ENCODE data around the gene PRRC2C.

The PRRC2C gene

GRCh38 chr1:171623651-171624331, 138.5 kb downstream of the PRRC2C start:
- Histone ChIP-seq H3K9me3 (ENCODE audit: low read depth, low read length) (no peaks in the 10 kb centered on the region), H3K27ac (no peak overlapping the region), H3K4me3 (no peak overlapping the region), H3K9ac (ENCODE audit: insufficient read length) (no peak overlapping the region), H3K36me3 (ENCODE audit: insufficient read depth, low read length) (no peaks in the 10 kb centered on the region)
- DNase-seq (ENCODE audit: low read depth, low spot score) = no peak
- TF ChIP-seq FOXP2 (optimal IDR thresholded peaks at IDR 0.05; ENCODE audit: control extremely low read depth, extremely low read length, insufficient read depth) (no peak), EZH2 (IDR thresholded peaks at IDR 0.05) (no peak), POLR2AphosphoS5 (IDR thresholded peaks at IDR 0.05; ENCODE audit: borderline replicate concordance, low read depth, low read length) (no peak)

GRCh38 chr1:171625225-171625624, 139.9 kb downstream of the PRRC2C start:
- no peak for DNase-seq (ENCODE audit: low read depth, low spot score)
- Histone ChIP-seq H3K4me3 (no peak overlapping the region), H3K27ac (no peak overlapping the region), H3K36me3 (ENCODE audit: insufficient read depth, low read length) (no peaks in the 10 kb centered on the region), H3K9ac (ENCODE audit: insufficient read length) (no peak overlapping the region), H3K9me3 (ENCODE audit: low read depth, low read length) (no peaks in the 10 kb centered on the region)
- no peak for TF ChIP-seq EZH2 (IDR thresholded peaks at IDR 0.05)
- TF ChIP-seq FOXP2 (optimal IDR thresholded peaks at IDR 0.05; ENCODE audit: control extremely low read depth, extremely low read length, insufficient read depth) = no peak
- TF ChIP-seq POLR2AphosphoS5 (IDR thresholded peaks at IDR 0.05; ENCODE audit: borderline replicate concordance, low read depth, low read length) = no peak

- H3K4me3 ChIP-seq = no peak overlapping the region
- TF ChIP-seq EZH2 (IDR thresholded peaks at IDR 0.05) (no peak), POLR2AphosphoS5 (IDR thresholded peaks at IDR 0.05; ENCODE audit: borderline replicate concordance, low read depth, low read length) (no peak), FOXP2 (optimal IDR thresholded peaks at IDR 0.05; ENCODE audit: control extremely low read depth, extremely low read length, insufficient read depth) (no peak)
- DNase-seq (ENCODE audit: low read depth, low spot score) = no peak
These were observed 141.7 kb downstream of the PRRC2C start for GRCh38 chr1:171627020-171627419.

GRCh38 chr1:171628225-171628624, 142.9 kb downstream of the PRRC2C start:
- TF ChIP-seq EZH2 (IDR thresholded peaks at IDR 0.05) = no peak
- TF ChIP-seq POLR2AphosphoS5 (IDR thresholded peaks at IDR 0.05; ENCODE audit: borderline replicate concordance, low read depth, low read length) = no peak
- TF ChIP-seq FOXP2 (optimal IDR thresholded peaks at IDR 0.05; ENCODE audit: control extremely low read depth, extremely low read length, insufficient read depth) = no peak
- H3K36me3 ChIP-seq (ENCODE audit: insufficient read depth, low read length) = no peaks in the 10 kb centered on the region
- no peak for DNase-seq (ENCODE audit: low read depth, low spot score)
- no peaks in the 10 kb centered on the region for H3K9me3 ChIP-seq (ENCODE audit: low read depth, low read length)
- H3K4me3 ChIP-seq = no peak overlapping the region
- no peak overlapping the region for H3K9ac ChIP-seq (ENCODE audit: insufficient read length)
- no peak overlapping the region for H3K27ac ChIP-seq

More at GRCh38 chr1:171627020-171627419, 141.7 kb downstream of the PRRC2C start:
- no peak overlapping the region for H3K27ac ChIP-seq
- H3K36me3 ChIP-seq (ENCODE audit: insufficient read depth, low read length) = no peaks in the 10 kb centered on the region
- H3K9ac ChIP-seq (ENCODE audit: insufficient read length) = no peak overlapping the region
- no peaks in the 10 kb centered on the region for H3K9me3 ChIP-seq (ENCODE audit: low read depth, low read length)

GRCh38 chr1:171635661-171636060, 150.3 kb downstream of the PRRC2C start:
- H3K9ac ChIP-seq (ENCODE audit: insufficient read length) = no peak overlapping the region
- H3K9me3 ChIP-seq (ENCODE audit: low read depth, low read length) = no peaks in the 10 kb centered on the region
- no peak overlapping the region for H3K4me3 ChIP-seq
- no peak overlapping the region for H3K27ac ChIP-seq
- no peak for DNase-seq (ENCODE audit: low read depth, low spot score)
- no peak for TF ChIP-seq POLR2AphosphoS5 (IDR thresholded peaks at IDR 0.05; ENCODE audit: borderline replicate concordance, low read depth, low read length)
- no peak for TF ChIP-seq EZH2 (IDR thresholded peaks at IDR 0.05)
- no peak for TF ChIP-seq FOXP2 (optimal IDR thresholded peaks at IDR 0.05; ENCODE audit: control extremely low read depth, extremely low read length, insufficient read depth)
- no peaks in the 10 kb centered on the region for H3K36me3 ChIP-seq (ENCODE audit: insufficient read depth, low read length)

GRCh38 chr1:171636141-171636540, 150.8 kb downstream of the PRRC2C start:
- no peak overlapping the region for H3K9ac ChIP-seq (ENCODE audit: insufficient read length)
- H3K36me3 ChIP-seq (ENCODE audit: insufficient read depth, low read length) = no peaks in the 10 kb centered on the region
- H3K4me3 ChIP-seq = no peak overlapping the region
- H3K27ac ChIP-seq = no peak overlapping the region
- TF ChIP-seq EZH2 (IDR thresholded peaks at IDR 0.05) (no peak), POLR2AphosphoS5 (IDR thresholded peaks at IDR 0.05; ENCODE audit: borderline replicate concordance, low read depth, low read length) (no peak), FOXP2 (optimal IDR thresholded peaks at IDR 0.05; ENCODE audit: control extremely low read depth, extremely low read length, insufficient read depth) (no peak)
- no peak for DNase-seq (ENCODE audit: low read depth, low spot score)
- no peaks in the 10 kb centered on the region for H3K9me3 ChIP-seq (ENCODE audit: low read depth, low read length)

- no peak for DNase-seq (ENCODE audit: low read depth, low spot score)
- Histone ChIP-seq H3K36me3 (ENCODE audit: insufficient read depth, low read length) (no peaks in the 10 kb centered on the region), H3K27ac (no peak overlapping the region), H3K4me3 (no peak overlapping the region), H3K9me3 (ENCODE audit: low read depth, low read length) (no peaks in the 10 kb centered on the region), H3K9ac (ENCODE audit: insufficient read length) (no peak overlapping the region)
- no peak for TF ChIP-seq FOXP2 (optimal IDR thresholded peaks at IDR 0.05; ENCODE audit: control extremely low read depth, extremely low read length, insufficient read depth)
- no peak for TF ChIP-seq EZH2 (IDR thresholded peaks at IDR 0.05)
These were observed 152.7 kb downstream of the PRRC2C start for GRCh38 chr1:171637928-171638576.

- Histone ChIP-seq H3K4me3 (no peak overlapping the region), H3K9ac (ENCODE audit: insufficient read length) (no peak overlapping the region), H3K36me3 (ENCODE audit: insufficient read depth, low read length) (no peaks in the 10 kb centered on the region), H3K9me3 (ENCODE audit: low read depth, low read length) (no peaks in the 10 kb centered on the region), H3K27ac (no peak overlapping the region)
- no peak for TF ChIP-seq FOXP2 (optimal IDR thresholded peaks at IDR 0.05; ENCODE audit: control extremely low read depth, extremely low read length, insufficient read depth)
- no peak for DNase-seq (ENCODE audit: low read depth, low spot score)
These were observed 154.9 kb downstream of the PRRC2C start for GRCh38 chr1:171640225-171640624.
